DLD1 (cell line): ENCODE measurements around the gene EPHA10.
"Not testable (repeated sequence)": the region's sequence is repeated elsewhere in the genome, so short reads cannot be mapped to it uniquely, and the experiment has no call there.

Experiments
- in situ Hi-C: cut with HindIII; loops from 2 replicates; pipeline ENCODE4 v1.10.0; 2017; ENCODE audit warnings: low sequenced_read_pairs

The EPHA10 gene

DNA sequence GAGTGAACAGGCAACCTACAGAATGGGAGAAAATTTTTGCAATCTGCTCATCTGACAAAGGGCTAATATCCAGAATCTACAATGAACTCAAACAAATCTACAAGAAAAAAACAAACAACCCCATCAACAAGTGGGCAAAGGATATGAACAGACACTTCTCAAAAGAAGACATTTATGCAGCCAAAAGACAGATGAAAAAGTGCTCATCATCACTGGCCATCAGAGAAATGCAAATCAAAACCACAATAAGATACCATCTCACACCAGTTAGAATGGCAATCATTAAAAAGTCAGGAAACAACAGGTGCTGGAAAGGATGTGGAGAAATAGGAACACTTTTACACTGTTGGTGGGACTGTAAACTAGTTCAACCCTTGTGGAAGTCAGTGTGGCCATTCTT, 6.5 kb upstream of the EPHA10 start:
- in situ Hi-C loops: not testable (repeated sequence)

DNA sequence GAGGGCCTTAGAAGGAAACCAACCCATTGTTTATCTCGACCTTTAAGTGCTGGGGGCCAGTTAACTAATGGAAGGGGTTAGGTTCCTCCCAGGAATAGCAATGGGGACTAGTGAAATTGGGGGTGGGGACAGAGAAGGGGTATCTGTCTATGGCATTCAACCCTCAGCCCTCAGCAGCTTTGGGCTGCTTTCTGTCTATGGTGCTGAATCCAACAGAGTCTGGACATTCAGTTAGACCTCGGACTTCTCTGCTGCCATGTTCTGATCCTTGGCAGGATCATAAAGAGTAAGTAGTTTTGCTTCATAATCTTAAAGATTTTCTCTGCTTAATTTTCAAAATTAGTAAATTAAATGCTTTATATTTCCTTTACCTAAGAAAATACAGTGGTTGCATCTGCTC, 2.6 kb upstream of the EPHA10 start:
- in situ Hi-C loops: no loop called here

DNA sequence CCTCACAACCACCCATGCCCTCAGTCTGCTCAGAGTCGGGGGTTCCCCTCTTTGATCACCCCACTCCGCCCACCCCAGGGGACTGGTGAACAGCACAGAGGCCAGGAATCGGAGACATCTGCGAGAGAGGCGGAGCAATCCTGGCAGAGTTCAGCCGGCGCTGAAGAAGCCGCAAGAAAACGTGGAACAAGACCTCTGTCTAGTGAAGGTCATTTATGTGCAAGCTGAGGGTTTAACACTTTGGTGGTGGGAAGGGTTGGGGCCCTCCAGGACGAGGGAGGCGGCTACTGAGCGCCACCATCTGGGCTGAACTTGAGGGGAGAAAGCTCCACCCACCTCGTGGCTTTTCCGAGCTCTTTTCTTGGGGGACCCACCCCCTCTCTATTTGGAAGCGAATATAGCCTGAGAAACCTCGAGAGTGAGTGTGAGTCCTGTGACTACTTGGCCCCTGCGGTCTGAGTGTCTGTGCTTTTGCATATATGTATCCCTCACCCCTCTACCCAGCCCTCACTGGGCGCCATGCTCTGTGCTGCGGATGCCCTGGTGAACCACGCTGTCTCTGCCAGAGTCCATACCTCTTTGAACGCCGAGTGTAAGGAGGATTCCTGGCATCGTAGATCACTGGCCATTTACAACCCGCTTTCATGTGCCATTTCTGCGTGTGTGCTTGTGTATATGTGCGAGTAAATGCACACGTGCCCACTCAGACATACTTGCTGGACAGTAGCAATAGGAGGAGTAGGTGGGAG, 1.2 kb upstream of the EPHA10 start:
- in situ Hi-C loops: no loop called here

DNA sequence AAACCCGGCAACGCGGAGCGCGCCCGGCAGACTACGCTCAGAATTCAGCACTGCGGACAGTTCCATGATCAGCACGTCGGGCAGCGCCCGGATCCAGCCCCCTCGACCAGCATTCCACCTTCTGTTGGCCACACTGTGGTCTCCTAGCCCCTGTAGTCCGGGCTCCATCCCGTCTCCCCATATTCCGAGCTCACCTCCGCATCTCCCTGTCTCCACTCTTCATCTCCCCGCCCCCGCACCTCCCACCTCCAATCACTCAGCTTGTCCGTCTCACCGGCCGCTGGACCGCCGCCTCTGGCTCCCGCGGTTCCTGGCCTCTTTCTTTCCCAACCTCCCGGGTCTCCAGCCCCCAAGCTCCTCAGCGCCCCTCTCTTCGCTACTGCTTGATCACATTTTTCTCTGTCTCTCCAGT, 500 bp downstream of the EPHA10 start:
- in situ Hi-C loops: no loop called here

DNA sequence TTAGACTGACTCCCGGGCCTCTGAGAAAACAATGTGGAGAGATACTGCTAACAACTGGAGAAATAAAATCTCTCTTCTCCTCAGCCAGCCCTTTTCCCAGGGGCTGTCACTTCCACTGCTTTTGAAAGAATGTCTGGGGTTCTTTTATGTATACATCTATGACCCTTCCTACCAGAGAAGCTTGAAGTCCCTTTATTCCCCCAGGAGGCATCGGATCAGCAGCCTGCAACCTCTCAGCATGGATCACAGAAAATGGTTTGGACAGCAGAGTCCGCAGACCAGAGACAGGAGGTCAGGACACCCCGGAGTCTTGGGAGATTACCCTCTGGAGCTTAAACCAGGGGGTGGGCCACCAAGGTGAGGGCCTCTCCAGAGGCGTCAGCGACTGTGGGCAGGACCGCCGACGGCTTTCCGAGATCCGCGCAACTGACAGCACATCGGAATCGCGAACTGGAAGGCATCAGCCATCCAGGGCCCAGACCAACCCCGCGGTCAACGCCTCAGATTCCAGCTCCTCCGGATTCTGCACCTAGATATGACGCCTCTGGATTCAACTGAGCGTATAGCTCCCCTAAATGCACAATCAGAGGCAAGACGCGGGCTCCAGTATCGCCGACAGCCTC, 1.0 kb downstream of the EPHA10 start:
- in situ Hi-C loops: no loop called here

DNA sequence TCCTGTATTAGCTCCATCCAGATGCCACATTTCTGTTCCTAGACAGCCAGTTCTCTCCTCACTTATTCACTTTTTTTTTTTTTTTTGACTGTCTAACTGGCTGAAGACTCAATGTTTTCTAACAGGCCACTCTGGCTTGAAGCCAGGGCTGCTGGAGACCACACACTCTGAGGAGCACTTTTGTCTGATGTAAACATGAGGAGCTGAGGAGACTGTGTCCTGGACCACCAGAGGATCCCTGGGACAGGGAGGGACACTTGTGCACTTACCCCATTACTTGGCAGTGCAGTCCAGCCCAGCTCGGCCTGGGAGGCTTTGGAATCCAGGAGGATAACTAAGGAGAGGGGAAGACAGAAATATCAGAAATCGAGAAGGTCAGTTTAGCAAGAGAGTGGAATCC, 2.4 kb downstream of the EPHA10 start:
- in situ Hi-C loops: no loop called here

DNA sequence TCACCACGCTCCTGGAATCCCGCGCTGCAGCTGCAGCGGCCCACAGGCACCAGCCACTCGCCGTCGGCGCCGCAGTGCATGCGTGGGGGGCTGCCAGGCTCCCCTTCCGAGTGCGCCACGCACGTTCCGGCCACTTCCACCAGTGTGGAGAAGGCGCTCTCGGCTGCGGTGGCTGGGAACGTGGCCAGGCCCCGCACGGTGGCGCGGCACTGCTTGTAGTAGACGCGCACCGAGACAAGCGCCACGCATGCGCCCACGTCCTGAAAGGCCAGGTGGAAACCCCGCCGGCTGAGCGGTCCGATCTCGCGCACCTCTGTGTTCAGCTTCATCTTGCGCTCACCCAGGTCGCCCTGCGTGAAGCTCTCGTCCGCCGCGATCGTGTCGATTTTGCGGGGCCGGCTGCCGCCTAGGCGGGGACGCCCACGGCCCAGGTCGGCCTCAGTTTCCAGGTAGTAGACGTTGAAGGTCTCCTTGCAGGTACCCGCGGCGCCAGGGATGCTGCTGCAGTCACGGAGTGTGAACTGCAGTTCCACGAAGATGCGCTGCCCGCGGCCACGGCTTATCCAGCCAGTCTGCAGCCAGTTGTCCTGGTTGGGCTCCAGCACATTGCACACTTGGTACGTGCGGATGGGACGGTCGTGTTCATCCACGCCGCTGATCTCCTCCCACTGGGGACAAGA, 3.4 kb downstream of the EPHA10 start:
- in situ Hi-C loops: no loop called here

DNA sequence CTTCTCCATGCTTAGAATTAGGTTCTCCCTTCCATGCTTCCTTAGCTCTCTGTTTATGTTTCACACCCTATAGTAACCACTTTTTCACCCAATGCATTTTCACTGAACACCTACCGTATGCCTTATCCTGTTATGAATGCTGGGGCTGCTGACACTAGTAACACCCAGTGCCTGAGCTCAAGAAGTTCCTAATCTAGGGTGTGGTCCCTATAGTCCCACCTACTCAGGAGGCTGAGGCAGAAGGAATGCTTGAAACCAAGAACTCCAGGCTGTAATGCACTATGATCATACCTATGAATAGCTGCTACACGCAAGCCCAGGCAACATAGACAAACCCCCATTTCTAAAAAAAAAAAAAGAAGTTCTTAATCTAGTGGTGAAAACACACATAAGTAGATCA, 5.5 kb downstream of the EPHA10 start:
- in situ Hi-C loops: no loop called here

DNA sequence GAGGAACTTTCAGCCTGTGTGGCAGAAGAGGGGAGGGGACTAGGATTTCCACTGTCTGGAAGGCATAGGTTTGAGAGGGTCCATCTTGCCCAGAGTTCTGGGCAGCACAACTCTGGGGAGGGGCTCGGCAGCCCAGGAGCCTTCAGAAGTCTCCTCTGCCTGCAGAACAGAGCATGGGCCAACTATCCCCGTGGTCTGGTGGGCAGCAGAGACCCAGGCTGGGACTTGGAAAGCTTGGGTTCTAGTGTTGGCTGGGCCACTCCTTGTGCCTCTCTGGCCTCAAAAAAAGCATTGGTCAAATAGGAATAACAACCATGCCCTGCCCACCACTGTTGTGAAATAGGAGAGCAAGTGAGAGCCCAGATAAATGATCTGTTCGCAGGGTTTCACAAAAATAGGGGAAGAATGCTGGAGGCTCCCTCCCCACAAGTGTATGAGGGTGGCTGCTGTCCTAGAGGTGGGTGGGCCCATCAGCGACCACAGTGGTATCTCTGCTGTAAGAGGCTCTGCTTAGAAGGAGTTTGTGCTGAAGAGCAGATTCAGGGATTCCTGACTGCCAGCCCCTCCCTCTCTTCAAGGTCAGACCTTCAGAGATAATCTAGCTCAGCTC, 8.9 kb downstream of the EPHA10 start:
- in situ Hi-C loops: no loop called here

DNA sequence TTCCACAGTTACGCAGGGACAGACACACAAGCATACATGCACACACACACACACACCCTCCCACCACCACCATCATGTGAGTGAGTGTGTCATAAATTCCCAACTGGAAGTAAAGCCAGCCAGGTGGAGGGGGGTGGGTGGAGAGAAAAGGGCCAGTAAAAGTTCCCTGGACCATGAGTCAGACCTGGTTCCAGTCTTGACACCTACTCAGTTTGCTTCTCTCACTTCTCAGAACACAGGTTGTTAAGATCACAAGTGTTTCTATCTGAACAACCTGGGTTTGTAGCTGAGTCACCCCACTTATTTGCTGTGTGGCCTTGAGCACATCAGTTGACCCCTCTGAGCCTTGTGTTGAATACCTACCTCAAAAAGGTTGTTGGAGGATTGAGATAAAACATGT, 9.6 kb downstream of the EPHA10 start:
- in situ Hi-C loops: no loop called here

DNA sequence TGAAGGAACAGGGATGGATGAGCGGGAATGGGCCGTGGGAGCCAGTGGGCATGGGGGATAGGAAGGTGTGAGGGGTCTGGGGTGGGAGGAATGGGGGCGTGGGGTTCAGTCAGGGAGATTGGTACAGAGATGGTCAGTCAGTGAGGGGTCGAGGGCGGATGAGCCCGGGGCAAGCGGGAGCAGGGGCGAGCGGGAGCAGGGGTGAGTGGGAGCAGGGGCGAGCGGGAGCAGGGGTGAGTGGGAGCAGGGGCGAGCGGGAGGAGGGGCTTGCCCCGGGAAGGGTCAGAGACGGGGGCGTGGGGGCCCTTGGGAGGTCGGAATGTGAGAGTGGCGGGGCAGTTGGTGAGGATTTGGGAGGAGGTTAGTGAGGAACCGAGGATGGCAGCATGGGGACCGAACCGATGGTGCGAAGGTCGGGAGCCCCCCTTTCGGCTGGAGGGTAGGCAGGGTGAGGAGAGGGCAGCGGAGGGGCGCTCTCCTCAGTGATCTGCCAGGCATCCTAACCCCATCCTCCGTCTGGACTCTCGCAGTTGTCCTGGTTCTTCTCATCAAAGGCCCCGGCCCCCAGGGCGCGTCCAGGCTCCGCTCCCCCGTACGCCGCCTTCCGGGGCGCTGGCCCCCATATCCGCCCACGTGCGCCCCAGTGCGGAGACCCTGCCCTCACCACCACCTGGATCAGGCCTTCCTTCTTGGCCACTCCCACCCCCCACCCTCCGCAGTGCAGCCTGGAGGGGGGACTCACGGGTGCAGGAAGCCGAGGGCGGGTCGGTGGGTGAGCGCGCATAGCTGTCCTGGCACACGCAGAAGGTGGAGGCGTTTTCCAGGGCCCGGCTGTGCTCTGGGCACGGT, 11.2 kb downstream of the EPHA10 start:
- in situ Hi-C loops: no loop called here

DNA sequence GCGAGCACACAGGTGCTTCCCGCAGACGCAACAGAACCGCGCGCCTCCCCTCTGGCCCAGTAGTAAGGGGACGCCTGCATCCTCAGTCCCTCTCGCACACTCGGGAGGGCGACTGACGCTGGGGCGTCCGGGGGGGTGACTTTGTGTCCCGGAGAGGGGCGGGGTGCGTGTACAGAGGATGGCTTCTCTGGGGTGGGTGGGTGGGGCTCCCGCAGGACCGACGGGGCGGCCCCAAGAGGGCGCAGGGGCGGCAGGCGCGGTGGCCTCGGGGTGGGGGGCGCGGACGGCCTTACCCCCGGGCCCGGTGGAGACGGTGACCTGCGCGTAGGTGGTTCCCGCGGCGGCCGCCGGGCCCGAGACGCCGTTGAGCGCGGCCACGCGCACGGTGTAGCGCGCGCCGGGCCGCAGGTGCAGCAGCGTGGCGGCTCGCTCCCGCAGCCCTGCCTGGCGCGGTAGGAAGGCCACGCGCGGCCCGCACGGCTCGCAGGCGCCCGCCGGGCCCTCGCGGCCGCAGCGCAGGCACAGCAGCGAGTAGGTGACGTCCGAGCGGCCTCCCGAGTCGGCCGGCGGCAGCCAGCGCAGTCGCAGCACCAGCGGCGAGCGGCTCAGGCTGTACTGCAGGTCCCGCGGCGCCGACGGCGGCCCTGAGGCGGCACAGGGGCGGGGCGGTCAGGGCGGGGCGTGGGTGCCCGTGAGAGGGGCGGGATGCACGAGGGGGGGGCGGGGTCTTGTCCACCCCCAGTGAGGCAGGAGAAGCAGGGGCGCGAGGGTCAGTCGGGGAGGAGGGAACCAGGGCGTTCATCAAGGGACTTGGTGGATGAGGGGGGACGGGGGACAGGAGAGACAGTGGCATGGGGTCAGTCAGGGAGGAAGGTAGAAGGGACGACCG, 12.1 kb downstream of the EPHA10 start:
- in situ Hi-C loops: no loop called here

DNA sequence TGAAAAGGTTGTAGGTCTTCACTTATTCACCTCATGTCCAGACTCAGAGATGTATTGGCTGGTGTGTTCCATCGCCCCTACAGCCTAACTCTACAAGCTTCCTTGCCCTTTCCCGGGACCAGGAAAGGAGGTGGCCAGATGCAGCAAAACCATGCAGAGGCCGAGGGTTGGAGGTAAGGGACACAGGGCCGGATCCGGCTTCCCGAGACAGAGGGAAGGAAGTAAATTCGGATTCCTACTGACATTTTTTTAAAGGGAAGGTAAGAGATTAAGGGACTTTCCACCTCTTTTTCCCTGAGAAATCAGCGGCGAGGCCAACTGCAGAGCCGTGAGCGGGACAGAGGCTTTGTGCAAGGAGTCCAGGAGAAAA, 12.7 kb downstream of the EPHA10 start:
- in situ Hi-C loops: no loop called here

DNA sequence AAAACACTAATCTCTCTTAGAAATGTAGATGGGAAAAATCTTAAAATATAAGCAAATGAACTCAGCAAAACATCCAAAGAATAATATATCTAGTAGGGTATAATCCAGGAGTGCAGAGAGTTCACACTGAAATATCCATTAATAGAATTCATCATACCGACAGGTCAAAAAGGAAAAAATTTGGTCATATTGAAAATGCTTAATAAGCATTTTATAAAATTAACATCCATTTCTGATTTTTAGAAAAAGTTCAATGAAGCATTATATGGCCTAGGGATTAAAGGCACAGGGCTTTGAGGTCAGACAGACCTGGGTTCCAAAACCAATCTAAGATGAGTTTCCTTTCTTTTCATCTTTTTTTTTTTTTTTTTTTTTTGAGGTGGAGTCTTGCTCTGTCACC, 16.4 kb downstream of the EPHA10 start:
- in situ Hi-C loops: no loop called here

DNA sequence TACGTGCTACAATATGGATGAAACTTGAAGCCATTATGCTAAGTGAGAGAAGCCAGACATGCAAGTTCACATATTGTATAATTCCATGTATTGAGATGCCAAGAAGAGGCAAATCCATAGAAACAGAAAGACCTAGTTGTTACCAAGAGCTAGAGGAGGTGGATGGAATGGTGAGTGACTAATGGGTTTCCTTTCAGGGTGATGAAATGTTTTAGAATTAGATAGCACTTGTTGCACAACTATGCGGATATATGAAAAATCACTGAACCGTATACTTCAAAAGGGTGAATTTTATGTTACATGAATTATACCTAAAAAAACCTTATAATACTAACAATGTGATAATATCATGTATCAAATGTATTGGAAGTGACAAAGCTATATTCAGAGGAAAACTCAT, 18.1 kb downstream of the EPHA10 start:
- in situ Hi-C loops: no loop called here

DNA sequence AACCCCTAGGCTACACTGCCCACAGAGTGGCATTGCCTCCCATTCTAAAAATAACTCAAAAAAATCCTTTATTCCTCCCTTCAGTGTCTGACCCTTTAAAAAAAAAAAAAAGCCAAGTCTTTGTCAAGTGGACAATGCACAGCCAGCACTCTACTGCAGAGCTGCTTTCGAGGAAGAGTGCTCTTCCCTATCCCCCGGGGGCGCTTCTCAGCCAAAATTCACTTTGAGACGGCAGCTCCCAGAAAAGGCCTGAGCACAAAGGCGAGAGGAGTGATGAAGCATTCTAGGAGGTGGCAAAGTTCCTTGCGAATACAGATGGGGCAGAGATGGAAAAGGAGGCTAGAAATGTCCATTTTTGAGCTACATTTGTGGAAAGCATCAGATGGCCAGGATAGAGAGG, 23.3 kb downstream of the EPHA10 start:
- in situ Hi-C loops: no loop called here

DNA sequence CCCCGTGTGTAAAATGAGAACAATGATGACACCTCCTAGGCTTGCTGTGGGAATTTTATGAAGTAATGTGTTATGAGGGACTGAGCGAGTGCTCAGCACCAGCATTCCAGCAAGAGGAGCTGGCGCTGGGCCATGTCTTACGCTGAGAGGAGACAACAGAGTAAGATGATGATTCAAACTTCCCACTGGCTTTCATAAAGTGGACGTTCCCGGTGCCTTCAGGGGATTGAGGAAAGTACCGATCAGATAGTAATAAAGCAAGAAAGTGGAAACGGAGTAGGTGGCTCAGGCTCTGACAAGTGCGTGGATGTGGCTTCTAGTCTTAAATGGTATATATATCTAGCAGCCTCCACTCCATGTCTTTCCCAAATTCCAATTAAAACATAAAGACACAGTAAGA, 23.8 kb downstream of the EPHA10 start:
- in situ Hi-C loops: no loop called here

DNA sequence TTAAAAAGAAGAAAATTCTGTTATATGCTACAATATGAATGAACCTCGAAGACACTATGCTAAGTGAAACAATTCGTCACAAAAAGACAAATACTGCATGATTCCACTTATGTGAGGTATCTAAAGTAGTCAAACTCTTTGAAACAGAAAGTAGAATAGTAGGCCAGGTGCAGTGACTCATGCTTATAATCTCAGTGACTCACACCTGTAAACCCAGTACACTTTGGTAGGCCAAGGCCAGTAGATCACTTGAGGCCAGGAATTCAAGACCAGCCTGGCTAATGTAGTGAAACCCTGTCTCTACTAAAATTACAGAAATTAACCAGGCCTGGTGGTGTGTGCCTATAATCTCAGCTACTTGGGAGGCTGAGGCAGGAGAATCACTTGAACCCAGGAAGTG, 25.7 kb downstream of the EPHA10 start:
- in situ Hi-C loops: no loop called here

DNA sequence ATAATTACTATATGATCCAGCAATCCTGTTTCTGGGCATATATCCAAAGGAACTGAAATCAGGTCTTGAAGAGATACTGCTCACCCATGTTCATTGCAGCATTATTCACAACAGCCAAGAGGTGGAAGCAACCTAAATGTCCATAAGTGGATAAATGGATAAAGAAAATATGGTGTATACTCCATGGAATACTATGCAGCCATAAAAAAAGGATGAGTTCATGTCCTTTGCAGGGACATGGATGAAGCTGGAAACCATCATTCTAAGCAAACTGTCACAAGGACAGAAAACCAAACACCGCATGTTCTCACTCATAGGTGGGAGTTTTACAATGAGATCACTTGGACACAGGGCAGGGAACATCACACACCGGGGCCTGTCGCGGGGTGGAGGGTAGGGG, 26.3 kb downstream of the EPHA10 start:
- in situ Hi-C loops: not testable (repeated sequence)

DNA sequence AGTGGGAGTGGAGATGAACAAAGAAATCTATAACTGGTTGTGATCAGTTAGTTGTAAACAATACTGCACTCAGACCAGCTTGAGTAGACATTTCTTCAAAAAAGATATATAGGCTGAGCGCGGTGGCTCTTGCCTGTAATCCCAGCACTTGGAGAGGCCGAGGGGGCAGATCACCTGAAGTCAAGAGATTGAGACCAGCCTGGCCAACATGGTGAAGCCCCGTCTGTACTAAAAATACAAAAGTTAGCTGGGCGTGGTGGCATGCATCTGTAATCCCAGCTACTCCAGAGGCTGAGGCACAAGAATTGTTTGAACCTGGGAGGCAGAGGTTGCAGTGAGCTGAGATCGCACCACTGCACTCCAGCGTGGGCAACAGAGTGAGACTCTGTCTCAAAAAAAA, 26.9 kb downstream of the EPHA10 start:
- in situ Hi-C loops: not testable (repeated sequence)
